ENCODE results near the gene RANBP9.

Gene RANBP9

DNA sequence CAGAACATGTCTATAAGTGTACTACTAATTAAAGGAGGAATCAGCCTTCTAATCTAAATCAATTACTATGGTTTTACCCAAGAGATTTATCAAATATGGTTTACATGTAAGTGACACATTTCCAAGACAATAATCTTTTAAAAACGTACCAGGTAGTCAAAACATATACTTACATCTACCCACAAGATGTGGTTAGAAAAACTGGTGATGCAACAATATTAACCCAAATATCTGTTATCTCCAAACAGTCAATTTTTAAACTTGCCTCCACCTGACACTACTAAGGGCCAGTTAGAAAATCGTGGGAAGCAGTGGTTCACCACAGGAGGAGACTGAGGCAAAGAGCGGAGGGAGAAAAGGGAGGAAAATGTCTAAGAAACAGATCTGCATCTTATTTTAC is 68.5 kb downstream of the RANBP9 start:
- no peak for DNase-seq

DNA sequence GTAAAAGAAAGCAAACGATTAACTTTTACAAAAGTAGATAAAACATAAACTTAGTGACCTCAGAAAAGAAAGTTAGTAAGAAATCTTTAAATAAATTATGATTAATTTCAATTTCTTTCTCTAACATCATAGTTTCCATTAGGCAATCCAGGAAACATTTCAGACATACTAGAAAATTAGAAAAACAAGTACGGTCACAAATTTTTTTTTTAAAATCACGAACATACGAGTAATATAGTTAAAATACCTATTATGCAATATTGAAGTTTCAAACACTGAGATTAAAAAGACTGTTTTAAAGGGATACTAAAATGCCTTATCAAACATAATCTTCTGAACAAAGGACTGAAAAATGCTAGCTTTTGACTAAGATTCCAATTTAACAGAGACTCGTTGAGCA is 70.3 kb downstream of the RANBP9 start:
- no peak for DNase-seq

DNA sequence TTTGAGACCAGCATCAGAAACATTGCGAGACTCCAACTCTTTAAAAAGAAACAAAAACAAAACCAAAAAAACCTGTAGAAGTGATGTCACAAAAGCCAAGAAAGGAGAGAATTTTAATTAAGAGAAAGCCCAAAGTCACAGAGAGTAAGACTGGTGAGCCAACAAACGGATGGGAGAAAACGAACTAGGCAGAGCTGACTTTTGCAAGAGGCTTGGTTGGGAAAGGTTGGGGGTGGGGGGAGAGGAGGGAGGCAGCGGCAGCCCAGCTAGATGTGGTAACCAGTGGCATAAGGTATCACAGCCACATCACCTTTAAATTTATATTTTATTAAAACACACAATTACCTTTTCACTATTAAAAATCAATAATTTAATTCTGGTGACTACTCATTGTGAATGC is 73.0 kb downstream of the RANBP9 start:
- DNase-seq, result no peak

DNA sequence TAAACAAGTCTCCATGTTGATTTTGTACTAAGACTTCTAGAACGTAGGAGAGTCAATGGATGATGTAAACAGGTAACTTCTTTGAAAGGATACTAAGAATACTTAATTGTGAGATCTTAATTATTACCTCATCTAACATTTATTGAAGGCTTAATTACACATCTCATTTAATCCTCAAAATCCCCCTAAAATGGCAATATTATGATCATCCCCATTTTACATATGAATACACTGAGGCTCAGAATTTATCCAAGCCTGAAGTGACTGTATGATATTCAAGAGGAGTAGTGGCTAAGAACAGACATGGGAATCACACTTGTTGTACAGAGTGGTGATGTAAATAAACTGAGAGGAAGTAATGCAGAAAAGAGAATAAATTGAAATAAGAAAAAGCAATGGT is 73.6 kb downstream of the RANBP9 start:
- DNase-seq, result no peak

DNA sequence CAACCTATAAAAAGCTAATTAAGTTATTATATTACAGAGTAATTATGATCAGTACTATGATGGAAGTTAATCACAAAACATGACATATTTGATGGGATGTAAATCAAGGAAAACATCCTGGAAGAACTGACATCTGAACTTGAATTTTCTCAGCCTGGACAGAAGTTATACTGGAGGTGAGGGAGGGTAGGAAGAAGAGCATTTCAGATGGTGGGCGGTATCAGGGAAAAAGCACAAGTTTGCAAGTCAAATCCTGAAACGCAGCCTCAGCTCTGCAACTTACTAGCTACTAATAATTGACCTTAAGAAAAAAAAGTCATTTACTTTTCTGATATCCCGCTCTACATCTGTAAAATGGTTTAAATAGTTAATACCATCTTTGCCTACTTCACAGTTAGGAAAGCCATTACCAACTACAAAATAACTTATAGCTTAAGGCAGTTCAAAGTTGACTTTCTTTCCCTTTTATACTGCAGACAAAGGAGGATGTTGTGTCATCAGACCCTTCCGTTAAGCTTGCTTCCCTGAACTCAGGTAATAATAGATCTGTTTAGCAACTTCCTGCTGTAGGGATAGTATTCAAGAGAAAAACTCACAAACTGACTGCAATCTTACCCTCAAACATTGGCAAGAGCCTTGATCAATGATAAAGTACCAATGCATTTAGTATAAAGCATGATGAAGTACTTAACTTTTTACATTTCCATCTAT is 75.5 kb downstream of the RANBP9 start:
- DNase-seq, result no peak

DNA sequence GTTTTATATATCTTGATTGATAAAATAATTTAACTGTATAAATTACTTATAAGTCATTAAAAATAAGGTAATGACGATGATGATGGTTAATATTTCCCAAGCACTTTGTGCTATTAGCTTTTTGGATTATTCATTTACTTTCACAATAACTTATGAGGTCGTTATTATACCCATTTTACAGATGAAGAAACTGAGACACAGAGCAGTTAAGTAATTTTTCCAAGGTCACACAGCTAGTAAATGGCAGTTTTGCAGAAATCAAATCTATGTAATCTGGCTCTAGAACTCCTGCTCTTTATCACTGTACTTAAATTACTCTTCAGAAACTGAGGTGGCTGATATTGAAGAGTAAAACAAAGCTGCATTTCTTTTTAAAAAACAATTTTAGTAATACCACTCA is 78.3 kb downstream of the RANBP9 start:
- no peak for DNase-seq

DNA sequence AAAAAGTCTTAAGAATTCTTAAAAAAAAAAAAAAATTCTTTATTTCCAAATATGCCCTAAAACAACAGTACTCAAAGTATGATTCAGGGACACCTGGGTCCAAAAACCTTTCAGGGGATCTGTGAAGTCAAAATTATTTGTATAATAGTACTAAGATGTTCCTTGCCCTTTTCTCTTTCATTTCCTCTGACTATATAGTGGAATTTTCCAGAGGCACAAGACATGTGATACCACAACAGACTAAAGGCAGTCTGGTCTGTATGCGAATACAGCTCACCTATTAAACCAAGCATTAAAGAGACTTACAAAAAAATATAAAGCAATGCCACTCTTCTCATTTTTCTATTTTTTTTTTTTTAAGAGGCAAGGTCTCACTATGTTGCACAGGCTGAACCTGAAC is 81.1 kb downstream of the RANBP9 start:
- DNase-seq, result no peak

DNA sequence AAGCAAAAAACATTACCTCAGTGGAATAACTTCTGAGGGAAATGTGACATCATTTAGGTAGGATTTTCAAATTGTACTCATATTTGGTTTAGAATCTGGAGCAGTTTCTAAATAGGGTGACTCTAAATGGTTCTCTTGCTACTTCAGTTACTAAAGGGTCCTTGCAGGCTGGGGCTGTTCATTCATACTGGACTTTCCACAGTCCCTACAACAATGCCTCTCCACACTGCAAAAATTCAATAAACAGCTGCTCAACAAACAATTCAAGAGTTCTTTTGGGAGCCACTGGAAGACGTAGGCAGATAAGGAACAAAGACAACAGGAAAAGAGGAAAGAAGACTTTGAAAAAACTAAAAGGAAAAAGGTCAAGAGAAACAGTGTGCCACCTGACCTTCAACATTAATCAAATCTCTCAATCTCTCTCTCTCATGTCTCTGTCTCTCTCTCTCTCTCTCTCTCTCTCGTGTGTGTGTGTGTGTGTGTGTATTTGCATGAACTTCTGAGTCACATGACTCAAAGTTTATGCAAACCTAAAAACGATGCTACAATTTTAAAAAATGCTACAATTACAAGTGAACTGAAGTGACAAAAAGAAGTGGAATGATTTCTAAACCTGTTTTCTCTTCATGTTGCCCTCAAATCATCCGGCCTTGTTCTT is 82.0 kb downstream of the RANBP9 start:
- DNase-seq, result no peak

DNA sequence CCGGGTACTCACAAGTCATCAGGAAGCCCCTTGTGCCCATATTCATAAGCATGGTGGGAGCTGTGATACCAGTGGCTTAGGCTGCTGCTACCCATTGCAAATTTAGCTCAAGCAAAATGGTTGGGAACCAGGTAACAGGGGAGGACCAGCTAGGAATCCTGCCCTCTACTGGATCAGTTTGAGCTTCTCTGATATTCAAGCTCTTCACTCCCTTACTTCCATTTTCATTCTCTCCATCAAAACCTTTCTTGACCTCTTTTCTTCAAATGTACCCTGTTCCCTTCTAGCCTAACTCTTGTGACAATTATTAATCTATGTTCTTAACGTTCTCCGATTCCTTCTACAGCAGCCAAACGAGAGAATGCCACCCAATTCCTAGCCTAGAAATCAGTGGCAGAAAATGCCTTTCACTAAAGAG is 86.8 kb downstream of the RANBP9 start:
- DNase-seq, result no peak

DNA sequence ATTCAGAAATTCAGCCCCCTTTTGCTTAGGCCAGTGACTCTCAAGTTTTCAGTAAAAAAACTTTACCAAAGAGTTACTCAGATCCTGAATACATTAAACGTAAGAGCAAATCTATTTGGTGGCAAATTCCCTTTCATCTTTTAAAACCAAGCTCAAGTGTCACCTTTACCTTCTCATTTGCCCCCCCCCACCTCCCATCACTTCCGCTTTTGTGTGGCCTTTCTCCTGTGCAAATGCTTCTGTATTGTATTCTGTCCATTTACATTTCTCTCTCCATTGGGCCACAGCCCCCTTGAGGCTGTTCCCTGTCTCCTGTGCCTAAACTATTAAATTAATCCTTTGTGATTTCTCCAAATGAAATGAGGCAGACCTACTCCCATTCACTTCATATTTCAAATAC is 94.6 kb downstream of the RANBP9 start:
- DNase-seq, result no peak

DNA sequence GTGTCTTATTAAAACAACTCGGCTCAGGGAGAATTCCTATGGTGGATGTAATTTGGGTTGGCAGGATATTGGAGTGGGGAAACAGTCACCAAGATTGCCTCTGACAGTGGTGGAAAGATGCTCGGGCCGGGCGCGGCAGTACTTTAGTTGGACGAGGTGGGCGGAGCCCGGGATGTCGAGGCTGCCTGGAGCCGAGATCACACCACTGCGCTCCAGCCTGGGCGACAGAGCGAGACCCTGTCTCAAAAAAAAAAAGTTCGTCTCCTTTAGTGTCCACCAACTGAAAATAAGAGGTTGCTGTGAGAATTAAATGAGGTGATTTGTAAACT is 95.9 kb downstream of the RANBP9 start:
- DNase-seq, result peak; percentile 27

DNA sequence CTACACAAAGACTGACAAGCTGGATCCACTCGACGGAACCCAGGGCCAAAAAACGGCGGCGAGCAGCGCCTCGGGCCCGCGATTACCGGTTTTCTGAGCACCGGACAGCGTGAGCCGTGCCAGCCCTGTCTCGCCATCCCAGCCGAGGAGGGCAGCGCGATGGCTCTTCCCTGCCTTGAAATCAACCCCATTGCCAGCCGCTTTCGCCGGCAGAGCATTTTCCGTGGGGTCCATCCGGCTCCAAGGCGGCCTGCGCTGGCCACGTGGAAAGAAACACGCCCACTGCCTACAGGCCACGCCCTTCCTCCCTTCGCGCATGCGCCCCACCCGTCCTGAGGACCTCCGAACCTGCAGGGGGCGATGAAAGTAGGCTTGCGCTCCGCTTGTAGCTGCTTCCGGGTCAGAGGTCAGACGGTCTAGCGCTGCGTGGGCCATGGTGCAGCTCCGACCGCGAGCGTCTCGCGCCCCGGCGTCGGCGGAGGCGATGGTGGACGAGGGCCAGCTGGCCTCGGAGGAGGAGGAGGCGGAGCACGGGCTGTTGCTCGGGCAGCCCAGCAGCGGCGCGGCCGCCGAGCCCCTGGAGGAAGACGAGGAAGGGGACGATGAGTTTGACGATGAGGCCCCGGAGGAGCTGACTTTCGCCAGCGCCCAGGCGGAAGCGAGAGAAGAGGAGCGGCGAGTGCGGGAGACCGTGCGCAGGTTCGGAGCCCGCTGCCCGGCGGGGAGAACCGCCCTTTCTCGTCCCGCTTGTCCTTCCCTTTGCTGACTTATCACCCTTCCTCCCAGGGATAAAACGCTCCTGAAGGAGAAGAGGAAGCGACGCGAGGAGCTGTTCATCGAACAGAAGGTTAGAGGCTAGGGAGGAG is 96.5 kb downstream of the RANBP9 start, which contains the start of gene NOL7:
NOL7 (plus strand) TSS at position 410 of the 866 bp plus-strand sequence; CDS start at position 434, 24 bp downstream.
- peak; percentile 98 for DNase-seq

DNA sequence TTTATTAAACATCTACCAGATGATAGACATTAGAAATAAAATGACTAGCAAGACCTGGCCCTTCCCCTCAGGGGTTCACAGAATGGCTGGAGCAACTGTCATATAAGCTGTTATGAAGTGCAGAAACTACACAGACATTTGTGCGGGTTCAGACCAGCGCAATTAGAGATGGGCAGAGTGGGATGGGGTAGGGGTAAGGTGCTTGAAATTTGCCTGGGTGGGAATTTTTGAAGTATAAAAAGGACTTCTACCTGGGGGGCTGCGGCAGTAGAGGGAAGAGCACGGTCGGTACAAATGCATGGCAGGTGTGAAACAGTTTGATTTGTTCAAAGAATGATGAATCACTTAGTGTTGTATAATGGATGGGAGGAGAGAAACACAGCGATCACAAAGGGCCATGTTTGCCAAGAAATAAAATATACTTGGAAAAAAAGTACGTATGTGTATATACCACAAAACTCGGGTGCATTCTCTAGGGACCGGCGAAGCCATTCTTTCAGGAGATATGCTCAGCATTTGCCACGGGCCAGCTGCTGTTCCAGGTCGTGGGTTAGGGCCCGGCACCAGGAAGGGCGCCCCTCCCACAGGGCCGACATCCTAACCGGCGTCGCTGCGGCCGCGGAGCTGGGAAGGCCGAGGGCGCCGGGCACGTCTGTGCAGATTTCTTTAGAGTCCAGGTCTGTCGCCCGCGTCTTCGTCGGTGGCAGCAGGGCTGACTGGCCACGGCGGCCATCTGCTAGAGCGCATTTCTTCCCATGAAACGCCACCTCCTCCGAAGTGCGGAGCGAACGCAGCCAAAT is 97.3 kb downstream of the RANBP9 start:
- no peak for DNase-seq

DNA sequence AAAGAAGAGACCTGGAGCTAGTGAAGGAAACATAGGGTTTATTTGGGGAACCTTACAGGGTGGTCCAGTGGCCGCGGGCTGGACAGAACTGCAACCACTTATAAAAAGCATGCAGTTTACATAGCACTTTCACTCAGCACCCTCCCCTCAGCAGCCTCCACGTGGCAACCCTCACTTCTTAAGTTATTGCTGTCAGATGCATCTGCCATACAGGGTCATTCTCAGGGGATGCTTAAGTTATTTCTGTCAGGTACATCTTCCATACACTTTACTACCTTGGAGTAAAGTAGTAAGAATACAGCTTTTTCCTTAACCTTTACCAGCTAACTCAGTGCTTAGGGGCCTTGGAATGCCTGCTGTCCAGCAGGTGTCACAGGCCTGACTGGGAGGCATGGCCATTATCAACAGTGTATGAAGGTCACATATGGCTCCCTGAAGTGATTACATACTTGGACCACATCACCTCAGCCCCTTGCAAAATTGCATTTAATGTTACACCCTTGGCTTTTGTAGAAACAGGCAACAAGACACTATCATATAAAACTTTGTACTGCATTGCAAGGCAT is 98.5 kb downstream of the RANBP9 start:
- DNase-seq, result no peak

DNA sequence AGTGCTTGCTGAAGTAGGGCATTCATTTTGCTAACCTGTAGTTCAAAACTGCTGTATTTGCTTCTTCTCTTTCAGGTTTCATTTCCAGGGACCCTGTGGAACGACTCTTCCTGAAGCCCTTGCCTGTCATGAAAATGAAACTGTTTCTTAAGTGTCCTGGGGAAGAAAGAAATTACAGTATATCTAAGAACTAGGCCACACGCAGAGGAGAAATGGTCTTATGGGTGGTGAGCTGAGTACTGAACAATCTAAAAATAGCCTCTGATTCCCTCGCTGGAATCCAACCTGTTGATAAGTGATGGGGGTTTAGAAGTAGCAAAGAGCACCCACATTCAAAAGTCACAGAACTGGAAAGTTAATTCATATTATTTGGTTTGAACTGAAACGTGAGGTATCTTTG is 99.9 kb downstream of the RANBP9 start:
- DNase-seq, result no peak

DNA sequence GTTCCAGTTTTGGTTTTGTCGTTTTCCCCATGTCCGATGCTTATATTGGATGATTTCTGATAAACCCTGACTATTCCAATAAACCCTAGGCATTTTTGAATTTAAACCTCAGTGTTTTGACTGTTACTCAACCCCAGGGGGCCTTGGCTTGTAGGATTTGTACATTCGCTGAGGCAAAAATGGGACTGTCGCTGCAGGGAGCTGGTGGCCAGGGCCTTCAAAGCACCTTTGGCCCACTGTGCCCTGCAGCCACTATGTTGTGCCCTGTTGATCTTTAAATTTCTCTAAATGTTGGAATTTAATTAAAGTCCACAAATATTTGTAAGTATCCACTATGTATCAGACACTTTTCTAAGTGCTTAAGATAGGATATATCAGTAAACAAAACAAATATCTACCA is 106.0 kb downstream of the RANBP9 start:
- no peak for DNase-seq

DNA sequence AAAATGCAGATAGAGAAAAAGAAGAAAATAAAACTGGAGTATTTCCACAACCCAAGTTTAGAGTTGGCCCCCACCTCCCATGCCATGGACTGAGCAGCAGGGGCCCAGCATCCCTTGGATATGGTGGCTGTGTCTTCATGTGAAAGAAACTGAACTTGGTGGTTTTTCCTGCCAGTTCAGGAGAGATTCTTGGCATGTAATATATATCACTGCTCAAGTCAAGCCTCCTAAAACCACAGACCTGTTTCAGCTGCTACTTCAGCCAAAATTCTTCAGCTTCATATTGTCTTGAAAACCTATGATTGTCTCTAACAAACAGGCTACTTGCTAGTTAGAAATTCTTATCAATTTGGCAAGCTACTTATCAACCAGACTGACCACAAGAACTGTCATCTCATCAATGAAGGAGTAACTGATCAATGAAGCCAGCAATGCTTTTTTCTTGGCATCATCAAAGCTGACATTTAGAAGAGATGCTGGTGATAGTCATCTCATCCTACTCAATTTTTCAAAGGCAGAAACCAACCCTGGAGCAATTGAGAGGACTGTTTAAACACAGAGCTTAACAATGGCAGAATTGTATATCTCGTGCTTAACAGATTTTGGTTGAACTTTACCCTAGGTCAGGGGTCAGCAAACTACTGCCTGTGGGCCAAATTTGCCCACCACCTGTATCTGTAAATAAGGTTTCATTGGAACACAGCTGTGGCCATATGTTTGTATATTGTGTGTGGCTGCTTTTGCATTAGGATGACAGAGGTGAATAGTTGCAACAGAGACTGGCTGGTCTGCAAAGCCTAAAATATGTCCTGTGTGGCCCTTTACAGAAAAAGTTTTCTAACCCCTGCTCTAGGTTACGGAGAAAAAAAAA is 106.9 kb downstream of the RANBP9 start:
- no peak for DNase-seq

DNA sequence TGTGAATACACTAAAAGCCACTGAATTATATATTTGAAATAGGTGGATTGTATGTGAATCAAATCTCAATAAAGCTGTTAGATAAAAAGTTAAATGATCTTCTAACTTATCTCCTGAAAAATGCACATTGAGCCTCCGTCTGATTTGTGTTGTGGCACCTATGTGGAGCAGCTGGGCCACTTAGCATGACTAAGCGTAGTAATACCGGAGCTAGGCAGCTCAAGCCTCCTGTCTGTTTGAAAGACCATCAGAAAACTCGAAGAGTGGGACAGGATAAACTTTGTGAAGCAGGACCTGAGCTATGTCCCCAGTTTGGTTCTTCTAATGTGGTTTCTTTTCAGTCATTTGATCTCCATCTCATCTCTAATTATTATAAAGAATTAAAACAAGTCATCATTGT is 107.5 kb downstream of the RANBP9 start:
- DNase-seq, result no peak

DNA sequence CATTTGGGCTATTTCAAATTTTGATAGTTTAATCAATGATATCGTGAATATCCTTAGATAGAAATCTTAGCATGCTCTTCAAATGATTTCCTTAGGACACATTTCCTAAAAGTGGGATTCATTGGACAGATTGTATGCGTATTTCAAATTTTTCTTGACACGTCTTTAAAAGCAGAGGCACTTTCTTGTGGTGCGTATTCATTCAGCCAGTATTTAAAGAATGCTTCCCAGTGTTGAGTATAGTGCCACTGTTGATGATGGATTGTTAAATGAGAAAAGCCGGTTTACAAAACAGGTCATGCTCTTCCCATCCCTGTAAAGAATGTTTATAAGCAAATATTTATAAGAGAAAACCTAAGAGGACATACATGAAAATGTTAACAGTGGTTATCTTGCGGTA is 111.6 kb downstream of the RANBP9 start:
- DNase-seq, result no peak

DNA sequence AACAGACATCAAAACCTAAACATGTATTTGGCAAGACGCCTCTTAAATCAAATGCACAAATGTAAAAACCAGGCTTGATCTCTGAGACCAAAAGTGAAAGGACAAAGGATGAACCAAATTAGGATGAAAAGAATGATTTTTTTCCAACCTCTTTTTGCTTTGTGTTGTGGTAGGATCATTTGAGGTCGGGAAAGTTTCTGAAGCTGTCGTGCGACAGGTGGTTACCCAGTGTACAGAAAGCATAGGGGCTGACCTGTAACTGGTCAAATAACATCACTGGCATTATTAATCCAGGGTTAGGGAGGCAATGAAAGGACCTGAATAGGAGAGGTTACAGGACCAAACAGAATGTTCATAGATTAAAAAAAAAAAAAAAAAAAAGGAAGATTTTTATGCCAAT is 114.6 kb downstream of the RANBP9 start:
- no peak for DNase-seq

DNA sequence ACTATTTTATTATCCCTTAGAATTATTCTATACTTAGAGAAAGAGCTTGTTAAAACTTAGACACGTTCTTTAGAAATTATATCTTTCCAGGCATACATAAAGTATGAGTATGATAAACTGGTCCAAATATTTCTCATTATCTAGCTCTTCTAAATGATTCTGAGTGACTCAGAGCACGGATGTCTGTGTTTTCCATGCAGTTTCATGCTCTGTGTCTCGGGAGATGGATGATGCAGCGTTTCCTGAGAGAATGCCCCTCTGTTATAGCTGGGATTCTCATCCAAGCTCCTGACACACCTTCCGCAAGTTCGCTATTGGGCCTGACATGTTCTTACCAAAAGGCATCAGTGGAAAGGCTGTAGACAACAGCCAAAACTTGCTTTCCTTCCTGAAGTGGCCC is 117.9 kb downstream of the RANBP9 start:
- DNase-seq, result no peak

DNA sequence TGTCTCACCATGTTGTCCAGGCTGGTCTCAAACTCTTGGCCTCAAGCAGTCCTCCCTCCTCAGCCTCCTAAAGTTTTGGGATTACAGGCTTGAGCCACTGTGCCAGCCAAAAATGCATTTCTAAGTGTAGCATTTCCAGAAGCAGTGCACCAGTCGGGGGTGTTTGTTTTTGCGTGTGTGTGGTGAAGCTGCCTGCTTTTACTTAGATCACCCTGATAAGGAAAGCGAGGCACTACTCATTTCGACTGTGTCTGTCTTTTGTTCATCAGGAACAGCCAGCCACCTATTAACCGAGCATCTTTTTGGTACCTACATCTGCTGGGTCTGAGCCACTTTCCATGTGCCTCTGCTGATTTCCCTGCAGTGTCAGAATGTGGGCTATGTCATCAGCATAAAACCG is 118.5 kb downstream of the RANBP9 start:
- DNase-seq, result no peak

Data from activated CD4-positive, alpha-beta T cell treated with anti-CD3 and anti-CD28 coated beads for 1 hour (primary cell).